A549 (cell line): ENCODE measurements around the gene FOXR1. TPM values are rescaled to one million over a fixed set of nuclear protein-coding genes. Genes with fewer than 3 reads are reported as not detected.
"Not testable (repeated sequence)": the region's sequence is repeated elsewhere in the genome, so short reads cannot be mapped to it uniquely, and the experiment has no call there.

Source experiments
- ATAC-seq, 2 experiments: fragments of 200-7000 bp in 1 of 2; fragments of >200 bp in 1 of 2; cut with Nextera tagmentation in 1 of 2; cut with Tn5 transposase in 1 of 2; 3 replicates each; pipeline versions ENCODE4 v1.8.0 to v1.9.1; 2018 to 2020; ENCODE audit warnings: mild to moderate bottlenecking in 1 of 2, moderate library complexity in 1 of 2
- CTCF ChIA-PET: fragments of 300-600 bp; sonication (Branson Sonifier 250); formaldehyde crosslinking; extraction: SDS; loops from one replicate; lab custom pipeline; 2021; ENCODE audit warnings: antibody characterized with exemption, inconsistent platforms; lab: Yijun Ruan, JAX
- POLR2A ChIA-PET: fragments of 350-600 bp; formaldehyde crosslinking; extraction: SDS; loops from one replicate; lab custom pipeline; 2021; ENCODE audit warnings: antibody characterized with exemption, inconsistent platforms; lab: Yijun Ruan, JAX
- DNase-seq, 2 experiments: peaks; one replicate each; pipeline versions ENCODE4 v3.0.0 to v3.0.0-alpha.2; 2011 to 2016; ENCODE audit warnings: low read depth in 1 of 2, low spot score in 1 of 2
- FAIRE-seq: peaks from 2 replicates; lab custom pipeline; 2011; peaks lifted over from hg19 to GRCh38; lab: Jason Lieb, UNC
- H3K27ac ChIP-seq, 2 experiments: fragments of >200 bp; sonication (Bioruptor Twin); formaldehyde crosslinking; 3 replicates each; pipeline ENCODE4 v1.5.1; 2016 to 2017
- H3K4me1 ChIP-seq: fragments of >200 bp; sonication (Bioruptor Twin); formaldehyde crosslinking; 3 replicates; pipeline ENCODE4 v1.6.1; 2016
- H3K4me2 ChIP-seq: fragments of >200 bp; sonication (Bioruptor Twin); formaldehyde crosslinking; 3 replicates; pipeline ENCODE4 v1.6.1; 2016
- H3K4me3 ChIP-seq: fragments of >200 bp; sonication (Bioruptor Twin); formaldehyde crosslinking; 3 replicates; pipeline ENCODE4 v1.5.1; 2016
- H3K9me3 ChIP-seq: fragments of >200 bp; sonication (Bioruptor Twin); formaldehyde crosslinking; 3 replicates; pipeline ENCODE4 v1.6.1; 2016
- CBX2 ChIP-seq: fragments of 200-600 bp; sonication (generic); IDR thresholded peaks from 2 replicates; pipeline ENCODE4 v1.6.1; 2016; ENCODE audit warnings: low read depth, mild to moderate bottlenecking, borderline replicate concordance
- CEBPB ChIP-seq, 2 experiments: fragments of >200 bp in 1 of 2; sonication (Bioruptor Twin) in 1 of 2; formaldehyde crosslinking in 1 of 2; IDR thresholded peaks; 2 replicates each; pipeline ENCODE4 v1.6.1; 2012 to 2016
- CHD2 ChIP-seq: fragments of 150-350 bp; IDR thresholded peaks from 2 replicates; pipeline ENCODE4 v1.6.1; 2014; ENCODE audit warnings: low read length; ENCODE audit not compliant: partially characterized antibody
- EHMT2 ChIP-seq: fragments of 200-600 bp; sonication (generic); IDR thresholded peaks from 2 replicates; pipeline ENCODE4 v1.6.1; 2016; ENCODE audit warnings: antibody characterized with exemption, low read depth, mild to moderate bottlenecking, moderate library complexity
- ESRRA ChIP-seq: fragments of 150-350 bp; IDR thresholded peaks from 2 replicates; pipeline ENCODE4 v1.6.1; 2014; ENCODE audit warnings: mild to moderate bottlenecking, low read length, borderline replicate concordance
- FOSB ChIP-seq: fragments of 250-450 bp; sonication (Bioruptor Pico); IDR thresholded peaks from 2 replicates; pipeline ENCODE4 v1.5.0; 2020; ENCODE audit warnings: mild to moderate bottlenecking, moderate library complexity
- FOXS1 ChIP-seq: fragments of 250-450 bp; sonication (Bioruptor Pico); IDR thresholded peaks from 2 replicates; pipeline ENCODE4 v1.5.0; 2020; ENCODE audit warnings: mild to moderate bottlenecking, moderate library complexity
- GATA3 ChIP-seq: IDR thresholded peaks from 2 replicates; pipeline ENCODE4 v1.6.1; 2012; ENCODE audit warnings: borderline replicate concordance
- HDAC2 ChIP-seq: fragments of 200-600 bp; sonication (generic); IDR thresholded peaks from 2 replicates; pipeline ENCODE4 v1.6.1; 2016
- HOXB13 ChIP-seq: fragments of 250-450 bp; sonication (Bioruptor Pico); IDR thresholded peaks from 2 replicates; pipeline ENCODE4 v1.5.0; 2020; ENCODE audit warnings: low read depth, mild to moderate bottlenecking, moderate library complexity
- JUN ChIP-seq, 2 experiments: fragments of >200 bp; sonication (Bioruptor Twin); formaldehyde crosslinking; IDR thresholded peaks; 2 replicates in 1 of 2; 3 replicates in 1 of 2; pipeline ENCODE4 v1.6.1; 2016 to 2017
- JUNB ChIP-seq: fragments of >200 bp; sonication (Bioruptor Twin); formaldehyde crosslinking; IDR thresholded peaks from 2 replicates; pipeline ENCODE4 v1.6.1; 2016
- KDM5A ChIP-seq: fragments of 200-600 bp; sonication (generic); IDR thresholded peaks from 2 replicates; pipeline ENCODE4 v1.6.1; 2016; ENCODE audit warnings: antibody characterized with exemption, mild to moderate bottlenecking
- MAFK ChIP-seq: fragments of 450-650 bp; IDR thresholded peaks from 2 replicates; pipeline ENCODE4 v1.6.1; 2014; ENCODE audit not compliant: partially characterized antibody
- MAZ ChIP-seq: fragments of 150-350 bp; IDR thresholded peaks from 2 replicates; pipeline ENCODE4 v1.6.1; 2014; ENCODE audit warnings: antibody characterized with exemption, low read depth, low read length, borderline replicate concordance
- NR3C1 ChIP-seq: fragments of >200 bp; sonication (Bioruptor Twin); formaldehyde crosslinking; IDR thresholded peaks from 3 replicates; pipeline ENCODE4 v1.6.1; 2017
- PHF8 ChIP-seq: fragments of 200-600 bp; sonication (generic); IDR thresholded peaks from 2 replicates; pipeline ENCODE4 v1.6.1; 2016; ENCODE audit warnings: low read depth, mild to moderate bottlenecking, antibody characterized with exemption, moderate library complexity, borderline replicate concordance
- POLR2A ChIP-seq: IDR thresholded peaks from 2 replicates; pipeline ENCODE4 v1.6.1; 2012; ENCODE audit warnings: mild to moderate bottlenecking, low read length
- POLR2AphosphoS2 ChIP-seq: conservative IDR thresholded peaks from 2 replicates; pipeline ENCODE4 v1.6.1; 2012; ENCODE audit warnings: low read length, improper control_type of control experiment, inconsistent platforms
- RAD21 ChIP-seq, 2 experiments: fragments of >200 bp in 1 of 2; sonication (Bioruptor Twin) in 1 of 2; formaldehyde crosslinking in 1 of 2; IDR thresholded peaks in 1 of 2; conservative IDR thresholded peaks in 1 of 2; 2 replicates in 1 of 2; 3 replicates in 1 of 2; pipeline ENCODE4 v1.6.1; 2012 to 2018; ENCODE audit warnings: inconsistent platforms in 1 of 2
- RCOR1 ChIP-seq: fragments of 150-350 bp; IDR thresholded peaks from 2 replicates; pipeline ENCODE4 v1.6.1; 2014; ENCODE audit warnings: antibody characterized with exemption, low read length, low read depth
- RFX5 ChIP-seq: fragments of 450-650 bp; IDR thresholded peaks from 2 replicates; pipeline ENCODE4 v1.7.1; 2014; ENCODE audit warnings: antibody characterized with exemption, mild to moderate bottlenecking, moderate library complexity
- RNF2 ChIP-seq: fragments of 200-600 bp; sonication (generic); IDR thresholded peaks from 2 replicates; pipeline ENCODE4 v1.6.1; 2016; ENCODE audit warnings: low read depth, mild to moderate bottlenecking, antibody characterized with exemption, moderate library complexity, borderline replicate concordance
- ZC3H11A ChIP-seq: fragments of 450-650 bp; IDR thresholded peaks from 2 replicates; pipeline ENCODE4 v1.6.1; 2014; ENCODE audit warnings: antibody characterized with exemption, mild to moderate bottlenecking
- ZFP36 ChIP-seq: fragments of 450-650 bp; IDR thresholded peaks from 2 replicates; pipeline ENCODE4 v1.6.1; 2014; ENCODE audit warnings: borderline replicate concordance; ENCODE audit not compliant: partially characterized antibody
- ZSCAN20 ChIP-seq: fragments of 250-450 bp; sonication (Bioruptor Pico); IDR thresholded peaks from 2 replicates; pipeline ENCODE4 v1.8.0; 2022; ENCODE audit warnings: mild to moderate bottlenecking, moderate library complexity
- WGBS: methylation state at CpG from one replicate; pipeline ENCODE4 v1.1.6; 2017; ENCODE audit errors: missing lambda C conversion rate; 5-methylcytosine and 5-hydroxymethylcytosine counted together
- polyA plus RNA-seq, 4 experiments: library from polyadenylated mRNA; depleted of rRNA in 3 of 4; stranded (reverse); fragments of >200 nt; fragmentation: RNase III in 1 of 4; extraction: RNeasy Plus Mini Kit Qiagen cat#74134 plus additional on column Dnase treatment in 1 of 4; gene quantifications; 2 replicates in 3 of 4; 3 replicates in 1 of 4; pipeline ENCODE4 v1.2.3, GENCODE V29; 2011 to 2017
- TF ChIP-seq, protein P1 (sequence below): IDR thresholded peaks from 2 replicates; pipeline ENCODE4 v1.6.1; 2012; ENCODE audit warnings: low read depth, borderline replicate concordance
- TF ChIP-seq, protein P2 (sequence below): fragments of >200 bp; sonication (Bioruptor Twin); formaldehyde crosslinking; IDR thresholded peaks from 3 replicates; pipeline ENCODE4 v1.6.1; 2016
- TF ChIP-seq, protein P3 (sequence below): IDR thresholded peaks from 2 replicates; pipeline ENCODE4 v1.6.1; 2012

FOXR1 gene
- polyA plus RNA-seq, 2 of the 4 experiments (the other 2 are of a cell fraction): not detected

DNA sequence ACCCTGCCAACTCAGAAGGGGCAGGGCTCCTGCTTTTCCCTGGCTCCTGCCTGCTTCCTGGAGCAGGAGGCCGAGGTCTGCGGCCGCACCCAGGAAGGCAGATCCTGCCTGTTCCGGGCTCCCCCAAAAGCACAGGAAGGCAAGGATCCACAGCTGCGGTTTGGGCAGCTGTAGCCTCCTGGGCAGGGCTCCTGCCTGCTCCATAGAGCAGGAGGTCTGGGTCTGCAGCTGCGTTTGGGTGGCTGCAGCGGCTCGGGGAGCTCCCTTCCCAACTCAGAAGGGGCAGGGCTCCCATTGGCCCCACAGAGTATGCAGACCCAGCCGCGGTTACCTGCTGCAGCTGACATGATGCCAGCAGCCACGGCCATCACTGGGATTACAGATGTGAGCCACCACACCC is 10.0 kb upstream of the FOXR1 start:
- no peak overlapping the region for H3K4me3 ChIP-seq
- no peak for TF ChIP-seq JUN (IDR thresholded peaks at IDR 0.05)
- TF ChIP-seq POLR2A: no peak
- no peak for TF ChIP-seq POLR2AphosphoS2
- TF ChIP-seq MAFK: no peak
- TF ChIP-seq HOXB13 (CRISPR knock-in tag): no peak
- no peak for TF ChIP-seq EHMT2
- no peak for TF ChIP-seq PHF8
- no peak for TF ChIP-seq MAZ
- TF ChIP-seq HDAC2: no peak
- no peak for TF ChIP-seq FOSB (CRISPR knock-in tag)
- TF ChIP-seq CEBPB (IDR thresholded peaks at IDR 0.05): no peak
- TF ChIP-seq GATA3: no peak
- no peak for TF ChIP-seq ZSCAN20
- no peak for TF ChIP-seq FOXS1 (CRISPR knock-in tag)
- no peaks in the 10 kb centered on the region for H3K9me3 ChIP-seq
- FAIRE-seq (no peak), ATAC-seq (no peak), DNase-seq (no peak)
- no peaks in the 10 kb centered on the region for H3K4me1 ChIP-seq
- ChIA-PET POLR2A (no interaction called here), CTCF (interaction anchor here (1.3 to 1.9 kb wide), 2 partner anchors 272 to 301 kb away, joined by 4 read pairs; no protein-coding TSS in a partner anchor)
- no peak overlapping the region for H3K27ac ChIP-seq
- 37% methylated on average over 2 of the region's 11 CpGs for WGBS
- no peak overlapping the region for H3K4me2 ChIP-seq

DNA sequence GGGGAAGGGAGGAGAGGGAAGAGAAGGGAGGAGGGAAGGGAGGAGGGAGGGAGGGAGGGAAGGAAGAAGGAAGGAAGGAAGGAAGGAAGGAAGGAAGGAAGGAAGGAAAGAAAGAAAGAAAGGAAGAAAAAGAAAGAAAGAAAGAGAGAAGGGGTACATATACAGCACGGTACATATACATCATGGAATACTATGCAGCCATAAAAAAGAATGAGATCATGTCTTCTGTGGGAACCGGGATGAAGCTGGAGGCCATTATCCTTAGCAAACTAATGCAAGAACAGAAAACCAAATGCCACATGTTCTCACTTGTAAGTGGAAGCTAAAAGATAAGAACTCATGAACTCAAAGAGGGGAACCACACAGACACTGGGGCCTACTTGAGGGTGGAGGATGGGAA is 2.1 kb upstream of the FOXR1 start:
- H3K4me3 ChIP-seq, POLR2A ChIA-PET, H3K4me1 ChIP-seq, DNase-seq, H3K4me2 ChIP-seq, H3K27ac ChIP-seq, H3K9me3 ChIP-seq, FAIRE-seq, ATAC-seq: not testable (repeated sequence)
- 92% methylated on average over 2 of the region's 2 CpGs for WGBS
- CTCF ChIA-PET: interaction anchor here (0.9 to 1.2 kb wide), 2 partner anchors 13 to 280 kb away, joined by 3 to 5 read pairs; partner anchors contain the start of gene UPK2

DNA sequence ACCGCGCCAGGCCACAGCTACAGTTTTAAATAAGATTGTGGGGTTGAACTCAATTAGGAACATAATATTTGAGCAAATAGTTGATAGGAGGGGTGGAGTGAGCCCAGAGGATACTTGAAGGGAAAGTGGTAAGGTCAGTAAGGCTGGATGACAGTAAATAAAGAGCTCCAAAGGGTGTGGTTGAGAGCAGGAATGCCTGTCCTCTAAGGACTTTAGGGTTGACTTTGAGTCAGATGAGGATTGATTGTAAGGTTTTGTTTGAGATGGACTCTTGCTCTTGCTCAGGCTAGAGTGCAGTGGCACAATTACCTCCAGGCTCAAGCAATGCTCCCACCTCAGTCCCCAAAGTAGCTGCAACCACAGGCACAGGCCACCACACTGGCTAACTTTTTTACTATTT is 2.4 kb downstream of the FOXR1 start:
- no peak for DNase-seq
- no peak for TF ChIP-seq JUNB
- TF ChIP-seq ZFP36: no peak
- TF ChIP-seq NR3C1: no peak
- TF ChIP-seq RNF2: no peak
- no peak for TF ChIP-seq RFX5
- TF ChIP-seq ZC3H11A: no peak
- TF ChIP-seq KDM5A: no peak
- TF ChIP-seq, protein P1, sequence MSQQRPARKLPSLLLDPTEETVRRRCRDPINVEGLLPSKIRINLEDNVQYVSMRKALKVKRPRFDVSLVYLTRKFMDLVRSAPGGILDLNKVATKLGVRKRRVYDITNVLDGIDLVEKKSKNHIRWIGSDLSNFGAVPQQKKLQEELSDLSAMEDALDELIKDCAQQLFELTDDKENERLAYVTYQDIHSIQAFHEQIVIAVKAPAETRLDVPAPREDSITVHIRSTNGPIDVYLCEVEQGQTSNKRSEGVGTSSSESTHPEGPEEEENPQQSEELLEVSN: no peak
- TF ChIP-seq RAD21 (conservative IDR thresholded peaks at IDR 0.05 in 1 of 2, IDR thresholded peaks at IDR 0.05 in 1 of 2): no peak
- no peak for TF ChIP-seq MAFK
- TF ChIP-seq, protein P2, sequence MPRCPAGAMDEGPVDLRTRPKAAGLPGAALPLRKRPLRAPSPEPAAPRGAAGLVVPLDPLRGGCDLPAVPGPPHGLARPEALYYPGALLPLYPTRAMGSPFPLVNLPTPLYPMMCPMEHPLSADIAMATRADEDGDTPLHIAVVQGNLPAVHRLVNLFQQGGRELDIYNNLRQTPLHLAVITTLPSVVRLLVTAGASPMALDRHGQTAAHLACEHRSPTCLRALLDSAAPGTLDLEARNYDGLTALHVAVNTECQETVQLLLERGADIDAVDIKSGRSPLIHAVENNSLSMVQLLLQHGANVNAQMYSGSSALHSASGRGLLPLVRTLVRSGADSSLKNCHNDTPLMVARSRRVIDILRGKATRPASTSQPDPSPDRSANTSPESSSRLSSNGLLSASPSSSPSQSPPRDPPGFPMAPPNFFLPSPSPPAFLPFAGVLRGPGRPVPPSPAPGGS: no peak
- no peak for TF ChIP-seq ESRRA
- no peak for TF ChIP-seq CHD2
- TF ChIP-seq, protein P3, sequence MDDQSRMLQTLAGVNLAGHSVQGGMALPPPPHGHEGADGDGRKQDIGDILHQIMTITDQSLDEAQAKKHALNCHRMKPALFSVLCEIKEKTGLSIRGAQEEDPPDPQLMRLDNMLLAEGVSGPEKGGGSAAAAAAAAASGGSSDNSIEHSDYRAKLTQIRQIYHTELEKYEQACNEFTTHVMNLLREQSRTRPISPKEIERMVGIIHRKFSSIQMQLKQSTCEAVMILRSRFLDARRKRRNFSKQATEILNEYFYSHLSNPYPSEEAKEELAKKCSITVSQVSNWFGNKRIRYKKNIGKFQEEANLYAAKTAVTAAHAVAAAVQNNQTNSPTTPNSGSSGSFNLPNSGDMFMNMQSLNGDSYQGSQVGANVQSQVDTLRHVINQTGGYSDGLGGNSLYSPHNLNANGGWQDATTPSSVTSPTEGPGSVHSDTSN: no peak
- no peak for TF ChIP-seq CEBPB (IDR thresholded peaks at IDR 0.05)
- TF ChIP-seq CBX2: no peak
- no peak for TF ChIP-seq RCOR1
- no peaks in the 10 kb centered on the region for H3K4me1 ChIP-seq
- 85% methylated on average over 2 of the region's 2 CpGs for WGBS
- no peak overlapping the region for H3K4me2 ChIP-seq
- no peak overlapping the region for H3K27ac ChIP-seq
- no peak for ATAC-seq
- FAIRE-seq: no peak
- no peak overlapping the region for H3K4me3 ChIP-seq
- CTCF ChIA-PET: interaction anchor here (3.2 kb wide), 1 partner anchor 17 kb away, joined by 13 read pairs; the partner anchor contains the start of gene UPK2
- no peaks in the 10 kb centered on the region for H3K9me3 ChIP-seq
- POLR2A ChIA-PET: no interaction called here
